ENCODE data around the gene SERINC3. TPM values are rescaled to one million over a fixed set of nuclear protein-coding genes. Genes with fewer than 3 reads are reported as not detected.
A peak's percentile ranks its signal among the peaks of the same experiment; 100 is the strongest.

SERINC3 gene
- total RNA-seq, 4 donors from 2014 or later = 119 to 140 (median 131) TPM

DNA sequence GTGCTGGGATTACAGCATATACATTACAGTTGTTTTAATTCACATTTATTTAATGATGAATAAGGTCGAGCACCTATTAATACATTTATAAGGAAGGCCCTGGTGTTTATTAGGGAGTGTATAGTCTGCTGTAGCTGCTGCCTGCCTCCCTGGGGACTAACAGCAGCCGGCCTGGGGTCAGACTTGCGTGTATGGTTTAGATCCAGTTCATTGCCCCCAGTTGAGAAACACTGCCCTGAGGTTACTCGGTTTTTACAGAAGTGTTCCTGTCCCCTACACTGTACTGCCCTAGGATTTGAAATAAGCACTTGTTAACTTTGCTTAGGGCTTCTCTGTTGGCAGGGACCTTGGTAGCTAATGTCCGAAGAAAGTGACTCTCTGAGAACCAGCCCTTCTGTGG lies 42.2 kb downstream of the SERINC3 start:
- H3K36me3 ChIP-seq = peaks cover 0 to 52% of the 10 kb centered on the region in 2 donors
- H3K4me3 ChIP-seq = no peak overlapping the region
- TF ChIP-seq, protein P1, sequence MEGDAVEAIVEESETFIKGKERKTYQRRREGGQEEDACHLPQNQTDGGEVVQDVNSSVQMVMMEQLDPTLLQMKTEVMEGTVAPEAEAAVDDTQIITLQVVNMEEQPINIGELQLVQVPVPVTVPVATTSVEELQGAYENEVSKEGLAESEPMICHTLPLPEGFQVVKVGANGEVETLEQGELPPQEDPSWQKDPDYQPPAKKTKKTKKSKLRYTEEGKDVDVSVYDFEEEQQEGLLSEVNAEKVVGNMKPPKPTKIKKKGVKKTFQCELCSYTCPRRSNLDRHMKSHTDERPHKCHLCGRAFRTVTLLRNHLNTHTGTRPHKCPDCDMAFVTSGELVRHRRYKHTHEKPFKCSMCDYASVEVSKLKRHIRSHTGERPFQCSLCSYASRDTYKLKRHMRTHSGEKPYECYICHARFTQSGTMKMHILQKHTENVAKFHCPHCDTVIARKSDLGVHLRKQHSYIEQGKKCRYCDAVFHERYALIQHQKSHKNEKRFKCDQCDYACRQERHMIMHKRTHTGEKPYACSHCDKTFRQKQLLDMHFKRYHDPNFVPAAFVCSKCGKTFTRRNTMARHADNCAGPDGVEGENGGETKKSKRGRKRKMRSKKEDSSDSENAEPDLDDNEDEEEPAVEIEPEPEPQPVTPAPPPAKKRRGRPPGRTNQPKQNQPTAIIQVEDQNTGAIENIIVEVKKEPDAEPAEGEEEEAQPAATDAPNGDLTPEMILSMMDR (IDR thresholded peaks at IDR 0.05) = no peak
- no peak for TF ChIP-seq EP300 (IDR thresholded peaks at IDR 0.05)
- TF ChIP-seq POLR2AphosphoS5 (IDR thresholded peaks at IDR 0.05) = no peak
- no peak for TF ChIP-seq POLR2A (IDR thresholded peaks at IDR 0.05)
- no peak overlapping the region for H3K27ac ChIP-seq
- no peaks in the 10 kb centered on the region for H3K9me3 ChIP-seq
- WGBS, 2 donors (ENCODE audit: low coverage in 1 of 2) = 83% methylated on average over 3 to 4 of the region's 5 CpGs
- no peaks in the 10 kb centered on the region for H3K27me3 ChIP-seq
- H3K4me1 ChIP-seq = peaks cover 0 to 22% (median 0%) of the 10 kb centered on the region in 3 donors
- no peak for ATAC-seq

GRCh38 chr20:44478206-44478605 lies 43.7 kb downstream of the SERINC3 start:
- TF ChIP-seq POLR2AphosphoS5 (IDR thresholded peaks at IDR 0.05) (no peak), EP300 (IDR thresholded peaks at IDR 0.05) (no peak), POLR2A (IDR thresholded peaks at IDR 0.05) (no peak)
- TF ChIP-seq, protein P1 (IDR thresholded peaks at IDR 0.05) = no peak
- no peaks in the 10 kb centered on the region for H3K27me3 ChIP-seq
- peaks cover 0 to 22% (median 0%) of the 10 kb centered on the region in 3 donors for H3K4me1 ChIP-seq
- H3K4me3 ChIP-seq = no peak overlapping the region
- H3K9me3 ChIP-seq = no peaks in the 10 kb centered on the region
- 61 to 68% methylated on average over 5 to 6 of the region's 6 CpGs for WGBS, 2 donors (ENCODE audit: low coverage in 1 of 2)
- H3K27ac ChIP-seq = peak overlapping the region in 2 of 4 donors; percentile 29 to 37
- ATAC-seq = no peak
- H3K36me3 ChIP-seq = peaks cover 0 to 38% of the 10 kb centered on the region in 2 donors

DNA sequence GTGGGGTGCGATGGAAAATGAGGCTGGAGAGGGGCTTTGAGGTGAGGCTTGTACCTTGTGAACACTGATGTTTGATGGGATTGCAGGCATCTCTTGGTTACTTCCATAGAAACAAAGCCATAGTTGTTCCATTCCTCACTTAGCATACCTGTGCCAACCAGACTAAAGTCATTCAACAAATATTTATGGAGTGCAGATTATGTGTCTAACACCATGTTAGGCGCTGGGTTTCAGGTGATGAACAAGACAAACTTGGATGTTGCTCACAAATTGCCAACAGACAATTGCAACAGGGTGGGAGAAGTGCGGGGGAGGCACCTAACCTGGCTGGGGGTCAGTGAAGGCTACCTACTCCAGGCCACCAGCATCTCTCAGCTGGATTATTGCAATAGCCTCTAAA lies 44.7 kb downstream of the SERINC3 start:
- peaks cover 6% of the 10 kb centered on the region for H3K27me3 ChIP-seq
- no peak for ATAC-seq
- peak overlapping the region in 2 of 4 donors; percentile 89 to 94 for H3K27ac ChIP-seq
- TF ChIP-seq POLR2AphosphoS5 (IDR thresholded peaks at IDR 0.05) (no peak), EP300 (IDR thresholded peaks at IDR 0.05) (no peak), POLR2A (IDR thresholded peaks at IDR 0.05) (no peak)
- TF ChIP-seq, protein P1 (IDR thresholded peaks at IDR 0.05) = no peak
- no peaks in the 10 kb centered on the region for H3K9me3 ChIP-seq
- peak overlapping the region in 1 of 2 donors; percentile 84 for H3K4me3 ChIP-seq
- H3K4me1 ChIP-seq = peaks cover 0 to 22% (median 0%) of the 10 kb centered on the region in 3 donors
- peaks cover 0 to 27% of the 10 kb centered on the region in 2 donors for H3K36me3 ChIP-seq
- WGBS, 2 donors (ENCODE audit: low coverage in 1 of 2) = 88 to 100% methylated on average over 1 to 3 of the region's 3 CpGs

DNA sequence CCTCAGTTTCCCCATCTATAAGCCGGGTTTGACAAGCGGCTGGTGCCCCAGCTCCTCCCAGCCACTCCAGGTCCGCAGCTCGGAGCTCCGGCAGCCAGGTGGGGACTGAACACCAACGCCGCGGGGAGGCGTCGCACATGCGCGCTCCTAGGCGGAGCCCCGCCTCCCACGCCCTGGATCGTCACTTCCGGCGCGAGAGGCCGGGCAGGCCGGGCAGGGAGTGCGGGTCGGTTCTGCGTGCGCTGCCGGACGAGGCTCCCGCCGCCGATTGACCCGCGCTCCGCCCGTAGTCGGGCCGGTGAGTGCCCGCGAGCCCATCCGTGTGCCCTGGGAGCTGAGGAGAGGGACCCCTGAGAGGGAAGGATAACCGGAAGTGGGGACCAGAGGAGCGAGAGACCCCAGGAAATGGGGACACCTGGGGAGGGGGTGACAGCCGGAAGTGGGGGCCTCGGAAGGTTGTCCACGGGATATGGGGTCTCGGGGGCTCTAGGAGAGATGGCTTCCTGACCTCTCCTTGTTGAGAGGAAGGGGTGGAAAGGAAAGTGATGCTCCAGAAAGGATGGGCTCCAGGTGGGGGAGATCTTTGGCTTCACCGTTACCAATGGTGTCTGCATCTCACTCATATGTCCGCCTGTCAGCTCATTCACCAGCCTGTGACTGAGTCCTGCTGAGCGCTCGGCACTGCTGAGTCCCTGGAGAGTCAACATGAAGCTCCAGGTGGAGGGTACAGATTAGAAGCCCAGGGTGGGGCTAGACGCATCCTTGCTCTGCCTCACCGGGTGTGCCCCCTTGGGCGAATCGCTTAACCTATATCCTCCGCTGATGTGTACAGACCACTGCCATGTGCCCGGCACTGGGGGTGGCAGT lies 45.9 kb downstream of the SERINC3 start, which contains the start of gene TTPAL:
TTPAL (plus strand) TSS at position 181 of the 867 bp plus-strand sequence. CDS start 4,126 bp downstream, outside the sequence.
- peaks cover 0 to 22% (median 0%) of the 10 kb centered on the region in 3 donors for H3K4me1 ChIP-seq

More for the DNA sequence above, 45.9 kb downstream of the SERINC3 start, which contains the start of gene TTPAL:
- no peak for TF ChIP-seq EP300 (IDR thresholded peaks at IDR 0.05)
- TF ChIP-seq POLR2AphosphoS5 (IDR thresholded peaks at IDR 0.05) = peak; percentile 99
- peak; percentile 98 for TF ChIP-seq POLR2A (IDR thresholded peaks at IDR 0.05)
- TF ChIP-seq, protein P1 (IDR thresholded peaks at IDR 0.05) = peak in 3 of 4 experiments; percentile 32 to 84 (median 49)
- Histone ChIP-seq H3K36me3 (peaks cover 0 to 15% of the 10 kb centered on the region in 2 donors), H3K27ac (peak within 1 kb of the TSS; percentile 82 to 96 (median 92)), H3K9me3 (no peaks in the 10 kb centered on the region), H3K4me3 (peak within 1 kb of the TSS; percentile 84), H3K27me3 (peaks cover 9% of the 10 kb centered on the region)
- peak; percentile 97 for ATAC-seq
- WGBS, 2 donors (ENCODE audit: low coverage in 1 of 2) = 5 to 7% methylated on average over 5 to 8 of the region's 55 CpGs

All from gastroesophageal sphincter (tissue), 4 donors.